HCT116 (cell line): ENCODE data around the gene TRPM7. TPM values are rescaled to one million over a fixed set of nuclear protein-coding genes. Genes with fewer than 3 reads are reported as not detected.

Source experiments
- ATAC-seq: fragments of 200-7000 bp; cut with Tn5 transposase; 2 replicates; pipeline ENCODE4 v1.9.1; 2020; ENCODE audit warnings: mild to moderate bottlenecking, moderate library complexity
- BruUV-seq: library from RNA; stranded (reverse); fragments of 400-500 nt; replicated peaks from 2 replicates; lab custom pipeline; 2021; lab: Mats Ljungman, UMichigan
- CTCF ChIA-PET: fragments of 300-600 bp; sonication (Branson Sonifier 250); formaldehyde crosslinking; loops from one replicate; lab custom pipeline; 2021; ENCODE audit warnings: antibody characterized with exemption; lab: Charles Lee
- POLR2A ChIA-PET: fragments of 300-600, 350-600 bp; sonication (Branson Sonifier 250); formaldehyde crosslinking; loops from one replicate; lab custom pipeline; 2021; ENCODE audit warnings: antibody characterized with exemption; lab: Charles Lee
- RAD21 ChIA-PET, 2 experiments: fragments of 300-600 bp; sonication (Branson Sonifier 250); formaldehyde crosslinking; loops; one replicate each; lab custom pipeline; 2023; ENCODE audit warnings: low total read pairs in 2 of 2; ENCODE audit not compliant: uncharacterized antibody in 2 of 2, unreplicated experiment in 2 of 2, low non-redundant PET in 1 of 2; lab: Charles Lee
- DNase-seq: peaks from one replicate; pipeline ENCODE4 v3.0.0-alpha.2; 2010; ENCODE audit warnings: low read depth, low spot score
- H2AFZ ChIP-seq: fragments of 200-600 bp; shearing (Covaris generic), sonication (generic); 2 replicates; pipeline ENCODE4 v1.6.1; 2017; ENCODE audit warnings: low read depth, mixed run types, mixed read lengths, antibody characterized with exemption, low read length; ENCODE audit not compliant: poor library complexity, severe bottlenecking
- H3K27ac ChIP-seq: 2 replicates; pipeline ENCODE4 v1.5.1; 2012; ENCODE audit warnings: low read depth, low read length
- H3K27me3 ChIP-seq: fragments of 200-600 bp; sonication (generic); 2 replicates; pipeline ENCODE4 v1.6.1; 2016; ENCODE audit warnings: mixed run types, low read length, mixed read lengths; ENCODE audit not compliant: insufficient read depth
- H3K36me3 ChIP-seq, 2 experiments: fragments of 200-500 bp in 1 of 2; fragments of 200-600 bp in 1 of 2; sonication (Bioruptor generic) in 1 of 2; sonication (generic) in 1 of 2; 2 replicates each; pipeline versions ENCODE4 v1.5.1 to v1.6.1; 2014 to 2016; ENCODE audit warnings: low read length in 2 of 2, inconsistent platforms in 1 of 2, mixed read lengths in 1 of 2, mixed run types in 1 of 2; ENCODE audit not compliant: insufficient read depth in 2 of 2, control insufficient read depth in 1 of 2
- H3K4me1 ChIP-seq, 2 experiments: fragments of 200-600 bp in 1 of 2; sonication (generic) in 1 of 2; 2 replicates each; pipeline versions ENCODE4 v1.5.1 to v1.6.1; 2012 to 2017; ENCODE audit warnings: low read length in 2 of 2, inconsistent platforms in 1 of 2, mild to moderate bottlenecking in 1 of 2, mixed read lengths in 1 of 2, mixed run types in 1 of 2, moderate library complexity in 1 of 2; ENCODE audit not compliant: insufficient read depth in 2 of 2, control insufficient read depth in 1 of 2
- H3K4me2 ChIP-seq: fragments of 200-600 bp; sonication (generic); 2 replicates; pipeline ENCODE4 v1.6.1; 2017; ENCODE audit warnings: mixed run types, low read length, mixed read lengths
- H3K4me3 ChIP-seq, 2 experiments: fragments of 200-600 bp in 1 of 2; sonication (generic) in 1 of 2; replicated peaks in 1 of 2; 2 replicates each; pipeline ENCODE4 v1.5.1; 2011 to 2016; ENCODE audit warnings: low read length in 2 of 2, control low read depth in 1 of 2, low read depth in 1 of 2, mild to moderate bottlenecking in 1 of 2, mixed read lengths in 1 of 2, mixed run types in 1 of 2
- H3K79me2 ChIP-seq: fragments of 200-600 bp; sonication (generic); 2 replicates; pipeline ENCODE4 v1.6.1; 2017; ENCODE audit warnings: mild to moderate bottlenecking, mixed run types, low read length, moderate library complexity, mixed read lengths; ENCODE audit not compliant: insufficient read depth
- H3K9ac ChIP-seq: fragments of 200-600 bp; sonication (generic); 2 replicates; pipeline ENCODE4 v1.6.1; 2016; ENCODE audit warnings: low read length, mixed read lengths
- H3K9me2 ChIP-seq: fragments of 200-600 bp; sonication (generic), shearing (Covaris generic); 2 replicates; pipeline ENCODE4 v1.6.1; 2017; ENCODE audit warnings: mixed run types, mild to moderate bottlenecking, moderate library complexity; ENCODE audit not compliant: insufficient read depth
- H3K9me3 ChIP-seq, 2 experiments: fragments of 200-500 bp in 1 of 2; fragments of 200-600 bp in 1 of 2; sonication (Bioruptor generic) in 1 of 2; sonication (generic) in 1 of 2; 2 replicates each; pipeline ENCODE4 v1.6.1; 2014 to 2017; ENCODE audit warnings: low read length in 2 of 2, mixed read lengths in 2 of 2, inconsistent platforms in 1 of 2, low read depth in 1 of 2, mild to moderate bottlenecking in 1 of 2, mixed run types in 1 of 2, moderate library complexity in 1 of 2; ENCODE audit not compliant: control insufficient read depth in 1 of 2, insufficient read depth in 1 of 2
- H4K20me1 ChIP-seq: fragments of 200-600 bp; sonication (generic), shearing (Covaris generic); 2 replicates; pipeline ENCODE4 v1.6.1; 2017; ENCODE audit warnings: mixed run types, mild to moderate bottlenecking, moderate library complexity; ENCODE audit not compliant: insufficient read depth
- ATF3 ChIP-seq: IDR thresholded peaks from 2 replicates; pipeline ENCODE4 v1.6.1; 2012
- CEBPB ChIP-seq: IDR thresholded peaks from 2 replicates; pipeline ENCODE4 v1.6.1; 2012; ENCODE audit warnings: low read depth
- ELF1 ChIP-seq: IDR thresholded peaks from 2 replicates; pipeline ENCODE4 v1.6.1; 2012; ENCODE audit warnings: low read depth, borderline replicate concordance
- EZH2 ChIP-seq: fragments of 200-600 bp; sonication (generic); IDR thresholded peaks from 2 replicates; pipeline ENCODE4 v1.6.1; 2017; ENCODE audit warnings: antibody characterized with exemption, mixed run types
- EZH2phosphoT487 ChIP-seq: fragments of 200-600 bp; IDR thresholded peaks from 2 replicates; pipeline ENCODE4 v1.6.1; 2018; ENCODE audit warnings: antibody characterized with exemption, borderline replicate concordance
- FOSL1 ChIP-seq: IDR thresholded peaks from 2 replicates; pipeline ENCODE4 v1.6.1; 2012; ENCODE audit warnings: low read depth
- JUND ChIP-seq: IDR thresholded peaks from 2 replicates; pipeline ENCODE4 v1.6.1; 2012
- MAX ChIP-seq: IDR thresholded peaks from 2 replicates; pipeline ENCODE4 v1.6.1; 2012
- POLR2A ChIP-seq: IDR thresholded peaks from 2 replicates; pipeline ENCODE4 v1.7.0; 2011; ENCODE audit warnings: borderline replicate concordance; ENCODE audit not compliant: insufficient read depth, insufficient read length; ENCODE audit errors: extremely low read depth
- POLR2AphosphoS5 ChIP-seq: IDR thresholded peaks from 2 replicates; pipeline ENCODE4 v1.6.1; 2011; ENCODE audit warnings: mild to moderate bottlenecking, low read depth, low read length, moderate library complexity
- RAD21 ChIP-seq: IDR thresholded peaks from 2 replicates; pipeline ENCODE4 v1.6.1; 2012; ENCODE audit warnings: low read depth, mild to moderate bottlenecking
- REST ChIP-seq: IDR thresholded peaks from 2 replicates; pipeline ENCODE4 v1.6.1; 2012; ENCODE audit warnings: low read depth
- SIN3A ChIP-seq: IDR thresholded peaks from 2 replicates; pipeline ENCODE4 v1.6.1; 2012; ENCODE audit warnings: low read depth
- ZBTB33 ChIP-seq: IDR thresholded peaks from 2 replicates; pipeline ENCODE4 v1.6.1; 2011; ENCODE audit warnings: mild to moderate bottlenecking, low read length, moderate library complexity; ENCODE audit not compliant: insufficient replicate concordance; ENCODE audit errors: extremely low read depth
- ZFX ChIP-seq: fragments of 450-650 bp; IDR thresholded peaks from 2 replicates; pipeline ENCODE4 v1.6.1; 2017
- ZNF274 ChIP-seq: fragments of 200-500 bp; sonication (Bioruptor generic); IDR thresholded peaks from 2 replicates; pipeline ENCODE4 v1.6.1; 2014; ENCODE audit warnings: mild to moderate bottlenecking, low read depth, low read length, inconsistent platforms
- intact Hi-C: fragments of 100-400 bp; cut with micrococcal nuclease; formaldehyde crosslinking; loops from 2 replicates; pipeline ENCODE4 v1.10.0; 2022
- total RNA-seq: library from RNA; stranded (reverse); gene quantifications from one replicate; pipeline ENCODE4 v1.2.1, GENCODE V29; 2021; ENCODE audit not compliant: unreplicated experiment

TRPM7 gene
- total RNA-seq, 1 experiment from 2014 or later = 26.3 TPM

- Histone ChIP-seq H3K4me1 (no peaks in the 10 kb centered on the region), H3K79me2 (no peaks in the 10 kb centered on the region), H3K4me2 (no peak overlapping the region), H4K20me1 (no peaks in the 10 kb centered on the region), H3K4me3 (no peak overlapping the region), H3K9me3 (no peaks in the 10 kb centered on the region), H2AFZ (no peak overlapping the region), H3K36me3 (no peaks in the 10 kb centered on the region), H3K9me2 (no peaks in the 10 kb centered on the region), H3K27ac (no peak overlapping the region), H3K9ac (no peak overlapping the region), H3K27me3 (no peaks in the 10 kb centered on the region)
- no peak for DNase-seq
- no peak for TF ChIP-seq FOSL1
- TF ChIP-seq ZBTB33 = no peak
- TF ChIP-seq ZFX = no peak
- TF ChIP-seq REST = no peak
- no peak for TF ChIP-seq SIN3A
- TF ChIP-seq EZH2phosphoT487 = no peak
- TF ChIP-seq EZH2 = no peak
- no peak for TF ChIP-seq JUND
- no peak for TF ChIP-seq POLR2AphosphoS5
- TF ChIP-seq CEBPB = no peak
- no peak for TF ChIP-seq ZNF274
- TF ChIP-seq MAX = no peak
- TF ChIP-seq ELF1 = no peak
- TF ChIP-seq POLR2A = no peak
- TF ChIP-seq ATF3 = no peak
- no peak for TF ChIP-seq RAD21
- ChIA-PET RAD21 (no interaction called here), CTCF (no interaction called here), POLR2A (no interaction called here)
- intact Hi-C loops = no loop called here
- no peak for ATAC-seq
- no TSS peak for BruUV-seq
These were observed 24.0 kb upstream of the TRPM7 start for GRCh38 chr15:50710585-50710984.
